Body of pancreas (tissue), 4 donors: Measurements from ENCODE around the gene C21orf58.

Experiments
- CTCF ChIP-seq, 7 experiments: fragments of 450-650 bp in 4 of 7; fragments of 200-600 bp in 3 of 7; sonication (generic) in 3 of 7; IDR thresholded peaks; one replicate each; pipeline ENCODE4 v1.5.1; 2016 to 2019; ENCODE audit warnings: antibody characterized with exemption in 7 of 7
- POLR2A ChIP-seq, 3 donors: fragments of 450-650 bp; IDR thresholded peaks; one replicate each; pipeline ENCODE4 v1.6.1; 2016; ENCODE audit warnings: antibody characterized with exemption in 3 of 3, mild to moderate bottlenecking in 2 of 3

GRCh38 chr21:46347203-46347550 is 23.5 kb upstream of the C21orf58 start:
- no peak for TF ChIP-seq CTCF (IDR thresholded peaks at IDR 0.05)
- no peak for TF ChIP-seq POLR2A (IDR thresholded peaks at IDR 0.05)
